Endometrium (tissue), 2 donors: ENCODE data around the gene DPAGT1.
A peak's percentile ranks its signal among the peaks of the same experiment; 100 is the strongest.
"Not testable (repeated sequence)": the region's sequence is repeated elsewhere in the genome, so short reads cannot be mapped to it uniquely, and the experiment has no call there.

ENCODE experiments used
- FAIRE-seq: peaks from 2 replicates; lab custom pipeline; 2012; peaks lifted over from hg19 to GRCh38; lab: Jason Lieb, UNC
- donor health status: control.
- donor health status: control.

Gene DPAGT1

DNA sequence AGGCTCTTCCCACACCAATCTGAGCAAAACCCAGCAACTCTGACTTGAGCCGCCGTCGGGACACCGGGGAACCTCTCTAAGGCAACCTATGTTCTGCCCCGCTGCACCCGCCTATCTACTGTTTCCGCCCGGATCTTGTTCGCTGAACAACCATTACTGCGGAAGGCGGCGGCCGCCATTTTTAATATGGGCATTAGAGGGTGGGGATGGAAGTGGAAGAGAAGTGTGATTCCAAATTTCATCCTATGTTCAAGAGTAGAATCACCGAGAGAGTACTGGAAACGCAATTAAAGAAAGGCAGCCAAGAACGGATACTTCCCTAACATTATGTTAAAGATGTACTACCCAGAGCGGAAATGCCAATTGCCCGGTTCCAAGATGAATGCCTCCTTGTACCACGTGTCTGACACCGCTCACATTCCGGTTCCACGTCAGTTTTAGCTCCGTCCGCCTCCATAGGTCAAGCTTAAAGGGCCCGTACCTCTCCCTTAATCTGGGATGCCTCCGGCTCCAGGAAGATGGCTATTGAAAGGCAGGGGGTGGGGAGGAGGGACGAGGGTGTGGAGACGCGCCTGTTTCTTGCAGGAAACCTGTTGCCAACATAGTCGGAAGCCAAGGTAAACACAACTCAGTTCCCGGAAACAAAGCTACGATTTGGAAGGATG, at the start of gene DPAGT1:
Gene DPAGT1 (minus strand): TSS at position 95 of the 665 bp plus-strand sequence. CDS start 198 bp downstream, outside the sequence.
- peak; percentile 79 for FAIRE-seq

DNA sequence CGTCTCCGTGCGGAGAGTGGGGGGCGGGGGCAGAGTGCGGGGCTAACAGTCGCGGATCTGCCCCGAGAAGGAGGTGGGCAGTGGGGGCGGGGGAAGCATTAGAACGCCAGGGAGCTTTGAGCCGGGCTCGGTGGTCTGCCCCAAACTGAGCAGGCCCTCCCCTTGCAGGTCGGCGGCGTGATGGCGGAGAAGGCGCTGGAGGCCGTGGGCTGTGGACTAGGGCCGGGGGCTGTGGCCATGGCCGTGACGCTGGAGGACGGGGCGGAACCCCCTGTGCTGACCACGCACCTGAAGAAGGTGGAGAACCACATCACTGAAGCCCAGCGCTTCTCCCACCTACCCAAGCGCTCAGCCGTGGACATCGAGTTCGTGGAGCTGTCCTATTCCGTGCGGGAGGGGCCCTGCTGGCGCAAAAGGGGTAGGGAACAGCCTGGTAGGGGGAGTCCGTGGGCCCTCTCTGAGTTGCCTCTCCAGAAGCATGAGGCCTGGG, 48.2 kb upstream of the DPAGT1 start:
- FAIRE-seq: no peak

GRCh38 chr11:119149018-119149785, 47.5 kb upstream of the DPAGT1 start, which contains the start of gene ABCG4:
TSS of gene ABCG4 (plus strand) at chr11:119149052. CDS start at chr11:119149966, 914 bp downstream.
- no peak for FAIRE-seq

DNA sequence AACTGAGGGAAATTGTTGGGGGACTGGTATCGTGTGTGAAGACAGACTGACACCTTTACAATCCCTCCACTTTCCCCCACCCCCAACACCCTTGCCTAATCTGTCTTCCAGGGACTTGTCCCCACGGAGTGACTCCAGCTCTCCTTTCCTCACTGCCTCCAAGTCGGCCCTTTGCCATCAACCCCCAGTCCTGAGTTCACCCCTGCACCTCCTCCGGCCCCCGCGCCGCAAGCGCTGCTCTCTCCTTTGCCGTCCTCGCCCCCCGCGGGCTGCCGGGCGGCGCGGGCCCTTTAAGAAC, 47.0 kb upstream of the DPAGT1 start:
- no peak for FAIRE-seq

DNA sequence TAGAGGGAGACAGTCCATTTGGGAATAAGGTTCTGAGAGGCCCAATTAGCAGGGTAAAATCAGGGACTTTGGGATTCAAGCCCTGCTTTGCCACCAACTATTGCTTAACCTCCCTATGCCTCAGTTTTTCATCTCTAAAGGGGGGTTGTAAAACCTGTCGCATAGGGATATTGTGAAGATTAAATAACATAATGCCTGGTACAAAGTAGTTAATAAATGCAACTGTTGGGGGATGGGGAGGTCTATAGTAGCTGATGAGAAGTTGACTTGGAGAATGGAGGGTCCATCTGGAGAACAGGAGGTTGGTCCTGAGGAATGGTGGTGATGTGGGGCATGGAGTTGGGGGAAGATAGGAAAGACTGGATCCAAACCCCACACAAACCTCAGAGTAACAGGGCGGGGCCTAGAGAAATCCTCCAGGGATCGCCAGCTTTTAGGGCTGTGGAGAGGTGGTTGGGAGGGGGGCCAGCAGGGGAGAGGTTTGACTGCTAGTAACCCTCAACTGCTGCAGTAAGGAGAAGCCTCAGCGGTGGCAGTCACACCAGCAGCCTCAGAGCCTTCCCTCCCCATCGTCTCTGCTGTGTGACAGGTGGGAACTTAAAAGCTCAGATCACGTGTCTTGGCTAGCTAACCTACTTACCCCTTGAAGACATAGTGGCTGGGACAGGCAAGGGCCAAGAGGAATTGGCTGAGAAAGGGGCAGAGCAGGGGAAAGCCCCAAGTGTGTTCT, 46.1 kb upstream of the DPAGT1 start:
- FAIRE-seq: no peak

DNA sequence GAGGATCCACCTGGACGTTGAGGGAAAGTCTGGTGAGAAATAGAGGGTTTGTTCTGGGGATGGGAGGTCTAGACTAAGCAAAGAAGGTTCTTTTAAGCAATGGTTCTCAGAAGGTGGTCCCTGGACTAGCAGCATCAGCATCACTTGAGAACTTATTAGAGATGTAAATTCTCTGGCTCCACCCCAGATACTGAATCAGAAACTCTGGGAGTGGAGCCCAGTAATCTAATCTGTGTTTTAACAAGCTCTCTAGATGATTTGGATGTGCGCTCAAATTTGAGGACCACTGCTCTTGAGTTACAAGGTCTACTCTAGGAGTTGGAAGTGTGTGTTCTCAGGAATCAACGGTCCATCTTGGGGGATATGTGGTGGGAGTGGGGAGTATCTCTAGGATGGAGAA, 43.9 kb upstream of the DPAGT1 start:
- no peak for FAIRE-seq

DNA sequence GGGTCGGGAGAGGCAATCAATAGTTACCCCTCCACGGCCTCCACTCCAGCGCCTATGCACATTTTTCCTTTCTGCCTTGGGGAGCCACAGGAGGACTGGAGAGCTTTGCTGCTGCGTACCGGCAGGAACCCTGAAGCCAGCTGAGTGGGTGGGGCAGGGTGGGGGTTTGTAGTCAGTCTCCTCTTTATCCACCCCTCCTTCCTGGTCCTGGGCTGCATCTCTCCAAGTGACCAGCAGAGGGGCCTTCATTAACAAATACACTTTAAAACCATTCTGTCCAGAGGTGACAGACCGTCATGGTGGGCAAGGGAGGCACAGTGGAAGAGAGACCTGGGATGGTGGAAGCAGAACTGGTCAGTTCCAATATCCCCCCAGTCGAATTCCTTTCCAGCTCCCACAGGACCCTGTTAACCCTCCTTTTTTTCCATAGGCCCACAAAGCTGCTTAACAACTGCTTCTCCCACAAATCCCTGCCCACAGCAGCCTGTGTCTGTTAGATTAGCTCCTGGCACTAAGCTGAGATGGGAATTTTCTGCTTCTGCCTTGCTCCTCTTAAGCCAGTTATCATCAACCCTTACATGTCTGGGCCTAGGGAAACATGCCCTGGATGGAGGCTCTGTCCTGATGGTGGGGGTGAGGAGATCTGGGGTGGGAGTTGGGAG, 43.3 kb upstream of the DPAGT1 start:
- FAIRE-seq: no peak

- not testable (repeated sequence) for FAIRE-seq
These were observed 37.6 kb upstream of the DPAGT1 start for GRCh38 chr11:119139276-119139675.

- no peak for FAIRE-seq
These were observed 32.8 kb upstream of the DPAGT1 start for GRCh38 chr11:119134389-119134978.

GRCh38 chr11:119130662-119131061, 29.0 kb upstream of the DPAGT1 start:
- no peak for FAIRE-seq

GRCh38 chr11:119126675-119127268, 25.1 kb upstream of the DPAGT1 start:
- no peak for FAIRE-seq

- no peak for FAIRE-seq
These were observed 24.2 kb upstream of the DPAGT1 start for GRCh38 chr11:119125821-119126220.

GRCh38 chr11:119121811-119122124, 20.1 kb upstream of the DPAGT1 start:
- no peak for FAIRE-seq

- FAIRE-seq: peak; percentile 86
These were observed 19.6 kb upstream of the DPAGT1 start, which contains the start of gene HINFP for GRCh38 chr11:119121008-119121810. TSS of gene HINFP (plus strand) at chr11:119121580. CDS start at chr11:119126945, 5,365 bp downstream.

DNA sequence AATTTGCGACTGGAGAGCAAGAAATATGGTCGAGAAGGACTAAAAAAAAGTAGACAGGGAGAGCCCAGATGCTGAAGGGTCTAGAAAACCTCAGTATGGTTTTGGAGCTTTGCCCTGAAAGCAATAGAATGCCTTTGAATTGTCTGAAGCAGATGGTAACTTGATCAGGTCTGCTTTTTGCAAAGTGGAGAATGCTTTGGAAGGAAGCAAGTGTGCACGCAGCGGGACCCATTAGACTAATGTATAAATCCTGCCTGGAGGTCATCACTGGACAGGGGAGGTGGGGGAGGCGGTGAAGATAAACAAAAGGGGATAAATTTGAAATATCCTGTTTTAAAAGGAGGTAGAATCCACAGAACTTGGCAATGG, 19.0 kb upstream of the DPAGT1 start:
- FAIRE-seq: no peak

GRCh38 chr11:119118946-119119345, 17.3 kb upstream of the DPAGT1 start:
- no peak for FAIRE-seq

DNA sequence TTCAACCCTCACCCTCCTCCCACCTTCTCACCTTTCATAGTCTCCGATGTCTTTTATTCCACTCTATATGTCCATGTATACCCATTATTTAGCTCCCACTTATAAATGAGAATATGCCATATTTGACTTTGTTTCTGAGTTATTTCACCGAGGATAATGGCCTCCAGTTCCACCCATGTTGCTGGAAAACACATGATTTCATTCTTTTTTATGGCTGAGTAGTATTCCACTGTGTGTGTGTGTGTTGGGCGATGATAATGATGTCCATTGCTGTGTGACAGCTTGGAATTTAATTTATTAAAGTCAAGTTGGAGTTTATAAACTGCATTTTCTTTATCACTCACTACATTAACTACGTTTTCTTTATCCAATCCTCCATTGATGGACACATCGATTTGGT, 16.6 kb upstream of the DPAGT1 start:
- FAIRE-seq: no peak

- no peak for FAIRE-seq
These were observed 15.5 kb upstream of the DPAGT1 start for GRCh38 chr11:119117004-119117706.

DNA sequence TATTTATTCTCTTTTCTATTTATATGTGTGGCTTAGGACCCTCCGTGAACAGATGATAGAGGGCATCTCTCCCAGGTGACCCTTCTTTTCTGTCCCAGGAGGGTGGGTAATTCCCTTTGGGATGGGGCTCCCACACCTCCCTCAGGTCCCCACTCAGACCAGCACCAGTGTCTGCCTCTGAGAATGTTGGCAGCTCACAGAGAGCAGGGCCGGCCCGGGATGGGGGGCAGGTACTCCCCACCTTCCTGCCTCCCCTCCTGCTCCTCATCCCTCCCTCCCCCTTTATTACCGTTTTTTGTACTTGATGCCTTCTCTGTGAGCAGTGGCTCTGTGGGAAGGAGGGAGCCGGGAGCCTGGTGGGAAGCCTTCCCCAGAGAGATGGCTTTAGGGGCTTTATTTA, 14.9 kb upstream of the DPAGT1 start:
- FAIRE-seq: no peak

DNA sequence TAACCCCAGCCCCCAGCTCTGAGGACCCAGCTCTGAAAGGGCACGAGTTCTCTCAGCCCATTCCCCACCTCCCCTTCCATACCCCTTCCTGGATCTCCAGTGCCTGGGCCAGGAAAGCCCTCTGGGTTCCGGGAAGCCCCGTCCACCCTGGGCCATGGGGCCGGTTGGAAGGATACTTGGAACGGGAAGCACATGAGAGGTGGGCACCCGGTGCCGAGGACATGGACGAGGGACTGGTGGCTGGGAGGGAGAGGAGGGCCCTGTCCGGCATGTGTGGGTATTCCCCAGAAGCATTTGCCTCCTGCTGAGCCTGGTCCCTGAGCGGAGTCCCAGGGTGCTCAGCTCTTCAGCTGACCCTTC, 14.6 kb upstream of the DPAGT1 start:
- no peak for FAIRE-seq
